PC-9 (cell line): ENCODE data around the gene GZMA.

Experiments used
- CTCF ChIP-seq: fragments of 200-600 bp; sonication (generic); conservative IDR thresholded peaks from 2 replicates; pipeline ENCODE4 v1.6.1; 2017; ENCODE audit warnings: mixed run types, antibody characterized with exemption, mild to moderate bottlenecking, moderate library complexity
- EZH2 ChIP-seq: fragments of 200-600 bp; sonication (generic); IDR thresholded peaks from 2 replicates; pipeline ENCODE4 v1.8.0; 2017; ENCODE audit warnings: antibody characterized with exemption, low read depth

GRCh38 chr5:55102348-55102747 lies at the start of gene GZMA:
- TF ChIP-seq EZH2 (no peak), CTCF (no peak)
